Neuronal stem cell (in vitro differentiated cells): ENCODE results near the gene CTSE.

ENCODE experiments used
- DNase-seq: peaks from one replicate; pipeline ENCODE4 v3.0.0-alpha.2; 2013; ENCODE audit warnings: low spot score
- H2AFZ ChIP-seq: one replicate; pipeline ENCODE4 v1.6.1; 2013; ENCODE audit warnings: mild to moderate bottlenecking, low read length, inconsistent platforms
- H2AK5ac ChIP-seq: 2 replicates; pipeline ENCODE4 v1.6.1; 2013; ENCODE audit warnings: low read depth, mild to moderate bottlenecking, inconsistent platforms, low read length, moderate library complexity, mixed read lengths
- H2BK120ac ChIP-seq: 2 replicates; pipeline ENCODE4 v1.6.1; 2013; ENCODE audit warnings: low read depth, mild to moderate bottlenecking, inconsistent platforms, low read length, moderate library complexity, mixed read lengths
- H2BK12ac ChIP-seq: one replicate; pipeline ENCODE4 v1.6.1; 2013; ENCODE audit warnings: low read length, inconsistent platforms
- H2BK15ac ChIP-seq: 2 replicates; pipeline ENCODE4 v1.6.1; 2013; ENCODE audit warnings: mild to moderate bottlenecking, low read length, inconsistent platforms, mixed read lengths
- H2BK5ac ChIP-seq: one replicate; pipeline ENCODE4 v1.6.1; 2013; ENCODE audit warnings: inconsistent platforms, mild to moderate bottlenecking, low read length, moderate library complexity
- H3K14ac ChIP-seq: one replicate; pipeline ENCODE4 v1.6.1; 2013; ENCODE audit warnings: low read length, inconsistent platforms
- H3K18ac ChIP-seq: 2 replicates; pipeline ENCODE4 v1.6.1; 2013; ENCODE audit warnings: low read length, inconsistent platforms
- H3K23ac ChIP-seq: 2 replicates; pipeline ENCODE4 v1.6.1; 2013; ENCODE audit warnings: low read depth, mild to moderate bottlenecking, mixed read lengths, low read length, inconsistent platforms; ENCODE audit not compliant: poor library complexity
- H3K27ac ChIP-seq: replicated peaks from 3 replicates; pipeline ENCODE4 v1.5.1; 2013; ENCODE audit warnings: low read length, inconsistent platforms
- H3K27me3 ChIP-seq, 3 experiments: 2 replicates each; pipeline ENCODE4 v1.6.1; 2013; ENCODE audit warnings: low read length in 3 of 3, mild to moderate bottlenecking in 2 of 3, inconsistent platforms in 1 of 3, low read depth in 1 of 3, mixed read lengths in 1 of 3, moderate library complexity in 1 of 3; ENCODE audit not compliant: control insufficient read depth in 3 of 3, insufficient read depth in 3 of 3
- H3K36me3 ChIP-seq, 2 donors: replicated peaks in 1 of 2; 2 replicates each; pipeline ENCODE4 v1.6.1; 2013; ENCODE audit warnings: low read length in 2 of 2; ENCODE audit not compliant: control insufficient read depth in 2 of 2, insufficient read depth in 2 of 2
- H3K4ac ChIP-seq: 2 replicates; pipeline ENCODE4 v1.6.1; 2013; ENCODE audit warnings: inconsistent platforms, mild to moderate bottlenecking, low read length, moderate library complexity
- H3K4me1 ChIP-seq, 2 donors: 1 replicate in 1 of 2; 2 replicates in 1 of 2; pipeline ENCODE4 v1.6.1; 2013; ENCODE audit warnings: low read length in 2 of 2, low read depth in 1 of 2; ENCODE audit not compliant: control insufficient read depth in 2 of 2, insufficient read depth in 1 of 2
- H3K4me2 ChIP-seq: one replicate; pipeline ENCODE4 v1.6.1; 2013; ENCODE audit warnings: mild to moderate bottlenecking, low read length, inconsistent platforms; ENCODE audit not compliant: insufficient read depth, poor library complexity, severe bottlenecking
- H3K4me3 ChIP-seq, 2 donors: 2 replicates each; pipeline ENCODE4 v1.5.1; 2013; ENCODE audit warnings: low read length in 2 of 2, mild to moderate bottlenecking in 2 of 2, inconsistent platforms in 1 of 2, moderate library complexity in 1 of 2
- H3K79me1 ChIP-seq: one replicate; pipeline ENCODE4 v1.6.1; 2013; ENCODE audit warnings: low read depth, mild to moderate bottlenecking, inconsistent platforms, low read length, moderate library complexity
- H3K9ac ChIP-seq: one replicate; pipeline ENCODE4 v1.6.1; 2013; ENCODE audit warnings: mild to moderate bottlenecking, low read depth, low read length, inconsistent platforms; ENCODE audit not compliant: poor library complexity
- H3K9me3 ChIP-seq, 2 donors: replicated peaks in 1 of 2; 2 replicates each; pipeline versions ENCODE3 to v1.6.1; 2013; ENCODE audit warnings: low read length in 2 of 2, mild to moderate bottlenecking in 2 of 2, inconsistent platforms in 1 of 2, low read depth in 1 of 2, mixed read lengths in 1 of 2, moderate library complexity in 1 of 2; ENCODE audit not compliant: control insufficient read depth in 2 of 2, insufficient read depth in 1 of 2
- H4K8ac ChIP-seq: one replicate; pipeline ENCODE4 v1.6.1; 2013; ENCODE audit warnings: low read depth, mild to moderate bottlenecking, inconsistent platforms, low read length, moderate library complexity
- H4K91ac ChIP-seq: one replicate; pipeline ENCODE4 v1.6.1; 2013; ENCODE audit warnings: low read length, low read depth, mild to moderate bottlenecking, inconsistent platforms; ENCODE audit not compliant: poor library complexity
- WGBS, 2 donors: extraction: QIAGEN DNeasy Blood & Tissue Kit; methylation state at CpG; one replicate each; pipeline ENCODE4 v1.1.7; 2013; ENCODE audit warnings: missing lambda C conversion rate in 2 of 2, mixed read lengths in 1 of 2; ENCODE audit not compliant: insufficient read length in 2 of 2, insufficient replicate concordance in 1 of 2; ENCODE audit errors: extremely low coverage in 2 of 2; 5-methylcytosine and 5-hydroxymethylcytosine counted together

Gene CTSE

GRCh38 chr1:205994346-205994745, 29.3 kb downstream of the CTSE start:
- no peak overlapping the region for H3K27ac ChIP-seq
- no CpG with 5 or more reads among the region's 4 CpGs for WGBS, 2 donors

DNA sequence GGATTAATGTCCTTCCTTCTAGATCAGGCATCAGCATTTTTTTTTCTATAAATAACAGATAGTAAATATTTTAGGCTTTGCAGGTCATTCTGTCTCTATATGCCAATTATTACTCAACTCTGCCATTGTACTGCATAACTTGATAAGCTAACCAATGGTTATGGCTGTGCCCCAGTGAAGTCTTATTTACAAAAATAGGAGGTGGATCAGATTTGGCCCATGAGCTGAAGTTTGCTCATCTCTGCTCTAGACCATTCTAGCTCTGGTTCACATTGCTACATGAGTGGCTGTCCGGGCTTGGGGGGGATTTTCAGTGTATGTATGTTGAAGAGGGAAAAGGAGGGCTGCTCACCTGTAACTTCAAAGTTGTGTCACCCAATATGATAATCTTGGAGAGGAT, 30.6 kb downstream of the CTSE start:
- no peak overlapping the region for H2BK120ac ChIP-seq
- H3K9me3 ChIP-seq: peaks cover 0 to 2% of the 10 kb centered on the region in 2 donors
- no CpG with 5 or more reads among the region's 1 CpG for WGBS, 2 donors
- H3K27ac ChIP-seq: no peak overlapping the region
- no peak overlapping the region for H3K23ac ChIP-seq
- no peak overlapping the region for H3K4me3 ChIP-seq
- no peak overlapping the region for H2BK12ac ChIP-seq
- DNase-seq: no peak
- no peak overlapping the region for H2BK5ac ChIP-seq
- no peak overlapping the region for H4K8ac ChIP-seq
- no peak overlapping the region for H2AFZ ChIP-seq
- H3K36me3 ChIP-seq: no peaks in the 10 kb centered on the region
- H2AK5ac ChIP-seq: no peak overlapping the region
- no peak overlapping the region for H3K4ac ChIP-seq
- H3K9ac ChIP-seq: no peak overlapping the region
- H3K14ac ChIP-seq: no peak overlapping the region
- no peak overlapping the region for H3K18ac ChIP-seq
- H4K91ac ChIP-seq: no peak overlapping the region
- peaks cover 2% of the 10 kb centered on the region for H3K79me1 ChIP-seq
- no peak overlapping the region for H3K4me2 ChIP-seq
- H2BK15ac ChIP-seq: no peak overlapping the region
- peaks cover 0 to 14% (median 0%) of the 10 kb centered on the region in 3 experiments for H3K27me3 ChIP-seq
- H3K4me1 ChIP-seq: peaks cover 0 to 6% of the 10 kb centered on the region in 2 donors

More at GRCh38 chr1:205994346-205994745, 29.3 kb downstream of the CTSE start:
- peaks cover 0 to 9% of the 10 kb centered on the region in 2 donors for H3K4me1 ChIP-seq
- no peak overlapping the region for H4K8ac ChIP-seq
- H3K9ac ChIP-seq: no peak overlapping the region
- no peak overlapping the region for H2AK5ac ChIP-seq
- H3K4me3 ChIP-seq: no peak overlapping the region
- no peak overlapping the region for H2BK120ac ChIP-seq
- no peak overlapping the region for H3K4me2 ChIP-seq
- peak overlapping the region; percentile 66 for H2AFZ ChIP-seq
- no peaks in the 10 kb centered on the region for H3K36me3 ChIP-seq
- no peak overlapping the region for H2BK15ac ChIP-seq
- peaks cover 2% of the 10 kb centered on the region for H3K79me1 ChIP-seq
- peaks cover 0 to 9% (median 0%) of the 10 kb centered on the region in 3 experiments for H3K27me3 ChIP-seq
- H3K18ac ChIP-seq: peak overlapping the region; percentile 65
- no peak for DNase-seq
- H2BK12ac ChIP-seq: no peak overlapping the region
- H4K91ac ChIP-seq: no peak overlapping the region
- peaks cover 0 to 5% of the 10 kb centered on the region in 2 donors for H3K9me3 ChIP-seq
- H3K14ac ChIP-seq: no peak overlapping the region
- H2BK5ac ChIP-seq: no peak overlapping the region
- H3K4ac ChIP-seq: no peak overlapping the region
- H3K23ac ChIP-seq: no peak overlapping the region

DNA sequence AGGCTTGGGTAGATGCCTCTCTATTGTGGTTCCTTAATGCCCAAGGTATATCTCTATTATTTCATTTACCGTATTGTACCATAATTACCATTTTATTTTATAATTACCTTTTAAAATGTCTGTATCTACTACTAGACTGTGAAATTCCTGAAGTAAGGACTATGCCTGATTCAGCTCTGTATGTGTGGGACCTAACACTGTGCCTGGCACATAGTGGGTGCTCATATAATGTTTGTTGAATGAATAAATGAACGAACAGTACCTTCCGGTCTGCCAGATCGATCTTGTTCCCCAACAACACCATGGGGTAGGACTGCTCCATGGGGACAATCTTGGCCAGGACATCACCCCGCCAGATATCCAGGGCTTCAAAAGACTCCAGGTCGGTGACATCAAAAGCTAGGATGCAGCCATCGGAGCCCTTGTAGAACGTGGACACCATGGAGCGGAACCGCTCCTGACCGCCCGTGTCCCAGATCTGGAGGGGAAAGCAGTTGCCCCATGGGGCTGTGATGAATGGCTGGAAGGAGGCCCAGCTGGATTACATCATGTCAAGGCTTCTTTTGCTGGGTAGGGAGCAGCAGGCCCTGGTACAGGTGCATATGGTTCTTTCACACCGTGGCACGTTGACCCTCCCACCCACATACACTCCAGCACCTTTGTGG, 31.3 kb downstream of the CTSE start:
- Histone ChIP-seq H3K4ac (no peak overlapping the region), H2BK5ac (no peak overlapping the region), H3K4me1 (peaks cover 0 to 6% of the 10 kb centered on the region in 2 donors), H3K4me3 (no peak overlapping the region), H3K9me3 (peaks cover 0 to 2% of the 10 kb centered on the region in 2 donors), H3K27me3 (peaks cover 0 to 9% (median 0%) of the 10 kb centered on the region in 3 experiments), H4K8ac (no peak overlapping the region), H2BK120ac (no peak overlapping the region), H2AFZ (no peak overlapping the region), H3K18ac (no peak overlapping the region), H3K14ac (no peak overlapping the region), H2BK15ac (no peak overlapping the region), H3K27ac (no peak overlapping the region), H3K36me3 (no peaks in the 10 kb centered on the region), H4K91ac (no peak overlapping the region), H3K23ac (no peak overlapping the region), H3K4me2 (no peak overlapping the region), H3K79me1 (peaks cover 2% of the 10 kb centered on the region), H3K9ac (no peak overlapping the region), H2BK12ac (no peak overlapping the region), H2AK5ac (no peak overlapping the region)
- DNase-seq: no peak
- WGBS, 2 donors: no CpG with 5 or more reads among the region's 14 CpGs

- peaks cover 0 to 1% of the 10 kb centered on the region in 2 donors for H3K9me3 ChIP-seq
- H2BK15ac ChIP-seq: no peak overlapping the region
- no CpG with 5 or more reads among the region's 4 CpGs for WGBS, 2 donors
- H2BK5ac ChIP-seq: no peak overlapping the region
- no peak overlapping the region for H2AFZ ChIP-seq
- no peak overlapping the region for H3K9ac ChIP-seq
- H3K27me3 ChIP-seq: peaks cover 0 to 5% (median 0%) of the 10 kb centered on the region in 3 experiments
- no peak overlapping the region for H3K27ac ChIP-seq
- H3K4me2 ChIP-seq: no peak overlapping the region
- peaks cover 2% of the 10 kb centered on the region for H3K79me1 ChIP-seq
- no peak overlapping the region for H2BK120ac ChIP-seq
- H3K18ac ChIP-seq: no peak overlapping the region
- no peak overlapping the region for H3K4ac ChIP-seq
- peaks cover 0 to 6% of the 10 kb centered on the region in 2 donors for H3K4me1 ChIP-seq
- no peak overlapping the region for H2AK5ac ChIP-seq
- H4K8ac ChIP-seq: no peak overlapping the region
- H3K23ac ChIP-seq: no peak overlapping the region
- no peak overlapping the region for H3K4me3 ChIP-seq
- no peak overlapping the region for H4K91ac ChIP-seq
- DNase-seq: no peak
- no peak overlapping the region for H3K14ac ChIP-seq
- H3K36me3 ChIP-seq: no peaks in the 10 kb centered on the region
- H2BK12ac ChIP-seq: no peak overlapping the region
Observed at GRCh38 chr1:205991237-205991636, 32.5 kb downstream of the CTSE start.
